ENCODE results near the gene NOL8.

NOL8 gene

GRCh38 chr9:92265154-92265553, 60.0 kb downstream of the NOL8 start:
- H3K4me1 ChIP-seq (ENCODE audit: insufficient read depth, low read length), result no peaks in the 10 kb centered on the region
- H3K9ac ChIP-seq (ENCODE audit: low read depth, low read length), result no peak overlapping the region
- H3K9me3 ChIP-seq (ENCODE audit: insufficient read depth, low read depth, low read length), result no peaks in the 10 kb centered on the region
- 92% methylated on average over 3 of the region's 3 CpGs for WGBS
- no peaks in the 10 kb centered on the region for H3K27me3 ChIP-seq (ENCODE audit: insufficient read depth, low read length)
- peaks cover 100% of the 10 kb centered on the region for H3K36me3 ChIP-seq (ENCODE audit: insufficient read depth, low read length)
- no peak overlapping the region for H3K4me3 ChIP-seq (ENCODE audit: low read length)
- no peak overlapping the region for H3K27ac ChIP-seq (ENCODE audit: low read depth, low read length)

GRCh38 chr9:92263131-92263530, 62.0 kb downstream of the NOL8 start:
- Histone ChIP-seq H3K27ac (ENCODE audit: low read depth, low read length) (no peak overlapping the region), H3K4me3 (ENCODE audit: low read length) (no peak overlapping the region), H3K27me3 (ENCODE audit: insufficient read depth, low read length) (no peaks in the 10 kb centered on the region), H3K9ac (ENCODE audit: low read depth, low read length) (no peak overlapping the region), H3K4me1 (ENCODE audit: insufficient read depth, low read length) (no peaks in the 10 kb centered on the region), H3K36me3 (ENCODE audit: insufficient read depth, low read length) (peaks cover 100% of the 10 kb centered on the region), H3K9me3 (ENCODE audit: insufficient read depth, low read depth, low read length) (no peaks in the 10 kb centered on the region)
- 95% methylated on average over 1 of the region's 1 CpG for WGBS

GRCh38 chr9:92257327-92257726, 67.8 kb downstream of the NOL8 start:
- Histone ChIP-seq H3K9me3 (ENCODE audit: insufficient read depth, low read depth, low read length) (no peaks in the 10 kb centered on the region), H3K27ac (ENCODE audit: low read depth, low read length) (no peak overlapping the region), H3K4me3 (ENCODE audit: low read length) (no peak overlapping the region), H3K4me1 (ENCODE audit: insufficient read depth, low read length) (no peaks in the 10 kb centered on the region), H3K36me3 (ENCODE audit: insufficient read depth, low read length) (peaks cover 99% of the 10 kb centered on the region), H3K9ac (ENCODE audit: low read depth, low read length) (no peak overlapping the region), H3K27me3 (ENCODE audit: insufficient read depth, low read length) (no peaks in the 10 kb centered on the region)
- WGBS, result 92% methylated on average over 2 of the region's 2 CpGs

GRCh38 chr9:92254381-92255337, 70.5 kb downstream of the NOL8 start:
- Histone ChIP-seq H3K9me3 (ENCODE audit: insufficient read depth, low read depth, low read length) (no peaks in the 10 kb centered on the region), H3K27ac (ENCODE audit: low read depth, low read length) (no peak overlapping the region), H3K4me1 (ENCODE audit: insufficient read depth, low read length) (no peaks in the 10 kb centered on the region), H3K27me3 (ENCODE audit: insufficient read depth, low read length) (no peaks in the 10 kb centered on the region), H3K9ac (ENCODE audit: low read depth, low read length) (no peak overlapping the region), H3K4me3 (ENCODE audit: low read length) (no peak overlapping the region), H3K36me3 (ENCODE audit: insufficient read depth, low read length) (peaks cover 99% of the 10 kb centered on the region)
- WGBS, result 84% methylated on average over 19 of the region's 19 CpGs

- Histone ChIP-seq H3K9ac (ENCODE audit: low read depth, low read length) (no peak overlapping the region), H3K27me3 (ENCODE audit: insufficient read depth, low read length) (no peaks in the 10 kb centered on the region), H3K4me1 (ENCODE audit: insufficient read depth, low read length) (no peaks in the 10 kb centered on the region), H3K36me3 (ENCODE audit: insufficient read depth, low read length) (peaks cover 99% of the 10 kb centered on the region), H3K4me3 (ENCODE audit: low read length) (no peak overlapping the region), H3K9me3 (ENCODE audit: insufficient read depth, low read depth, low read length) (no peaks in the 10 kb centered on the region), H3K27ac (ENCODE audit: low read depth, low read length) (no peak overlapping the region)
- WGBS, result 93% methylated on average over 4 of the region's 4 CpGs
Observed at GRCh38 chr9:92253656-92254055, 71.5 kb downstream of the NOL8 start.

- Histone ChIP-seq H3K4me3 (ENCODE audit: low read length) (no peak overlapping the region), H3K27ac (ENCODE audit: low read depth, low read length) (no peak overlapping the region), H3K27me3 (ENCODE audit: insufficient read depth, low read length) (no peaks in the 10 kb centered on the region), H3K9me3 (ENCODE audit: insufficient read depth, low read depth, low read length) (no peaks in the 10 kb centered on the region), H3K4me1 (ENCODE audit: insufficient read depth, low read length) (no peaks in the 10 kb centered on the region), H3K9ac (ENCODE audit: low read depth, low read length) (no peak overlapping the region), H3K36me3 (ENCODE audit: insufficient read depth, low read length) (peaks cover 100% of the 10 kb centered on the region)
- WGBS, result 97% methylated on average over 3 of the region's 3 CpGs
Observed at GRCh38 chr9:92247981-92248380, 77.2 kb downstream of the NOL8 start.

Measured in HUES64 (cell line).